Measurements from ENCODE around the gene DNPEP. TPM values are rescaled to one million over a fixed set of nuclear protein-coding genes. Genes with fewer than 3 reads are reported as not detected.
"Not testable (repeated sequence)": the region's sequence is repeated elsewhere in the genome, so short reads cannot be mapped to it uniquely, and the experiment has no call there.

DNPEP gene
- total RNA-seq, 1 donor from 2014 or later, result 74.8 TPM

- DNase-seq (peak; percentile 43), ATAC-seq (no peak)
- intact Hi-C loops (cut with micrococcal nuclease), result no loop called here
Measured at GRCh38 chr2:219421323-219421722, 33.6 kb upstream of the DNPEP start.

GRCh38 chr2:219420687-219421086 lies 33.0 kb upstream of the DNPEP start:
- intact Hi-C loops (cut with micrococcal nuclease), result no loop called here
- DNase-seq, result peak; percentile 32
- no peak for ATAC-seq

GRCh38 chr2:219419331-219420197 lies 31.9 kb upstream of the DNPEP start:
- intact Hi-C loops (cut with micrococcal nuclease), result no loop called here
- ATAC-seq, result peak; percentile 53
- peak; percentile 71 for DNase-seq

GRCh38 chr2:219419012-219419324 lies 31.3 kb upstream of the DNPEP start:
- intact Hi-C loops (cut with micrococcal nuclease), result no loop called here
- ATAC-seq (no peak), DNase-seq (no peak)

- ATAC-seq, result peak; percentile 69
- DNase-seq, result peak; percentile 89
- intact Hi-C loops (cut with micrococcal nuclease), result no loop called here
Measured at GRCh38 chr2:219418155-219419011, 30.7 kb upstream of the DNPEP start, which contains the start of gene DES. DES (plus strand) TSS chr2:219418377; CDS start chr2:219418463, 86 bp downstream.

- intact Hi-C loops (cut with micrococcal nuclease), result no loop called here
- peak; percentile 71 for DNase-seq
- ATAC-seq, result peak; percentile 66
Measured at GRCh38 chr2:219417374-219417773, 29.7 kb upstream of the DNPEP start.

- peak; percentile 58 for ATAC-seq
- intact Hi-C loops (cut with micrococcal nuclease), result no loop called here
- DNase-seq, result peak; percentile 54
Measured at GRCh38 chr2:219416938-219417337, 29.2 kb upstream of the DNPEP start.

- no peak for DNase-seq
- intact Hi-C loops (cut with micrococcal nuclease), result no loop called here
- no peak for ATAC-seq
Measured at GRCh38 chr2:219416235-219416602, 28.5 kb upstream of the DNPEP start.

- DNase-seq (no peak), ATAC-seq (no peak)
- intact Hi-C loops (cut with micrococcal nuclease), result no loop called here
Measured at GRCh38 chr2:219415580-219416234, 28.0 kb upstream of the DNPEP start.

GRCh38 chr2:219414857-219415256 lies 27.1 kb upstream of the DNPEP start:
- intact Hi-C loops (cut with micrococcal nuclease), result no loop called here

GRCh38 chr2:219410390-219410789 lies 22.7 kb upstream of the DNPEP start:
- DNase-seq, result no peak
- intact Hi-C loops (cut with micrococcal nuclease), result no loop called here
- no peak for ATAC-seq

More at GRCh38 chr2:219414857-219415256, 27.1 kb upstream of the DNPEP start:
- DNase-seq (no peak), ATAC-seq (no peak)

- DNase-seq (no peak), ATAC-seq (no peak)
- intact Hi-C loops (cut with micrococcal nuclease), result loop anchor here (10.0 kb wide), 1 partner anchor 115 kb away; no protein-coding TSS in a partner anchor
Measured at GRCh38 chr2:219409619-219410018, 21.9 kb upstream of the DNPEP start.

GRCh38 chr2:219408631-219409030 lies 20.9 kb upstream of the DNPEP start:
- ATAC-seq (no peak), DNase-seq (no peak)
- intact Hi-C loops (cut with micrococcal nuclease), result loop anchor here (10.0 kb wide), 1 partner anchor 116 kb away; no protein-coding TSS in a partner anchor

GRCh38 chr2:219408204-219408603 lies 20.5 kb upstream of the DNPEP start:
- no peak for DNase-seq
- ATAC-seq, result no peak
- intact Hi-C loops (cut with micrococcal nuclease), result loop anchor here (10.0 kb wide), 1 partner anchor 117 kb away; no protein-coding TSS in a partner anchor

GRCh38 chr2:219407343-219407742 lies 19.6 kb upstream of the DNPEP start:
- not testable (repeated sequence) for ATAC-seq, DNase-seq
- intact Hi-C loops (cut with micrococcal nuclease), result loop anchor here (10.0 kb wide), 1 partner anchor 117 kb away; no protein-coding TSS in a partner anchor

GRCh38 chr2:219406861-219407230 lies 19.1 kb upstream of the DNPEP start:
- ATAC-seq (peak; percentile 65), DNase-seq (peak; percentile 80)
- intact Hi-C loops (cut with micrococcal nuclease), result loop anchor here (10.0 kb wide), 1 partner anchor 118 kb away; no protein-coding TSS in a partner anchor

GRCh38 chr2:219405958-219406860 lies 18.5 kb upstream of the DNPEP start:
- intact Hi-C loops (cut with micrococcal nuclease), result loop anchor here (10.0 kb wide), 1 partner anchor 119 kb away; no protein-coding TSS in a partner anchor
- peak; percentile 2 for ATAC-seq
- no peak for DNase-seq

GRCh38 chr2:219405451-219405850 lies 17.7 kb upstream of the DNPEP start:
- ATAC-seq, result peak; percentile 76
- peak; percentile 82 for DNase-seq
- intact Hi-C loops (cut with micrococcal nuclease), result loop anchor here (10.0 kb wide), 1 partner anchor 119 kb away; no protein-coding TSS in a partner anchor
